ENCODE data around the gene DENND4B.
"Not testable (repeated sequence)": the region's sequence is repeated elsewhere in the genome, so short reads cannot be mapped to it uniquely, and the experiment has no call there.

Gene DENND4B

GRCh38 chr1:153895866-153896265, 50.7 kb downstream of the DENND4B start:
- H3K36me3 ChIP-seq (ENCODE audit: control insufficient read depth in 1 of 2, insufficient read depth in 2 of 2, low read length in 2 of 2); H3K4me1 ChIP-seq (ENCODE audit: control insufficient read depth in 1 of 2, insufficient read depth in 2 of 2, low read length in 2 of 2): not testable (repeated sequence)

GRCh38 chr1:153891042-153891441, 55.5 kb downstream of the DENND4B start:
- H3K4me1 ChIP-seq (ENCODE audit: control insufficient read depth in 1 of 2, insufficient read depth in 2 of 2, low read length in 2 of 2) = peaks cover 0 to 12% of the 10 kb centered on the region in 2 donors
- H3K27ac ChIP-seq (ENCODE audit: low read length); H3K4me3 ChIP-seq (ENCODE audit: low read depth in 1 of 2, low read length in 2 of 2); H3K27me3 ChIP-seq (ENCODE audit: low read depth, low read length); H3K9me3 ChIP-seq (ENCODE audit: control insufficient read depth in 1 of 2, low read length in 2 of 2); H3K36me3 ChIP-seq (ENCODE audit: control insufficient read depth in 1 of 2, insufficient read depth in 2 of 2, low read length in 2 of 2): not testable (repeated sequence)

More at GRCh38 chr1:153895866-153896265, 50.7 kb downstream of the DENND4B start:
- not testable (repeated sequence) for H3K9me3 ChIP-seq (ENCODE audit: control insufficient read depth in 1 of 2, low read length in 2 of 2); H3K27ac ChIP-seq (ENCODE audit: low read length); H3K4me3 ChIP-seq (ENCODE audit: low read depth in 1 of 2, low read length in 2 of 2); H3K27me3 ChIP-seq (ENCODE audit: low read depth, low read length)

- Histone ChIP-seq H3K27ac (ENCODE audit: low read length) (no peak overlapping the region), H3K4me3 (ENCODE audit: low read depth in 1 of 2, low read length in 2 of 2) (peak overlapping the region in 1 of 2 donors; percentile 4)
Observed at GRCh38 chr1:153888533-153888932, 58.0 kb downstream of the DENND4B start.

GRCh38 chr1:153886127-153886526, 60.4 kb downstream of the DENND4B start:
- no peak overlapping the region for H3K27ac ChIP-seq (ENCODE audit: low read length)
- no peak overlapping the region for H3K4me3 ChIP-seq (ENCODE audit: low read depth in 1 of 2, low read length in 2 of 2)
- H3K9me3 ChIP-seq (ENCODE audit: control insufficient read depth in 1 of 2, low read length in 2 of 2) = no peaks in the 10 kb centered on the region
- peaks cover 9 to 31% of the 10 kb centered on the region in 2 donors for H3K4me1 ChIP-seq (ENCODE audit: control insufficient read depth in 1 of 2, insufficient read depth in 2 of 2, low read length in 2 of 2)
- no peaks in the 10 kb centered on the region for H3K36me3 ChIP-seq (ENCODE audit: control insufficient read depth in 1 of 2, insufficient read depth in 2 of 2, low read length in 2 of 2)
- H3K27me3 ChIP-seq (ENCODE audit: low read depth, low read length) = no peaks in the 10 kb centered on the region

More at GRCh38 chr1:153888533-153888932, 58.0 kb downstream of the DENND4B start:
- peaks cover 0 to 12% of the 10 kb centered on the region in 2 donors for H3K4me1 ChIP-seq (ENCODE audit: control insufficient read depth in 1 of 2, insufficient read depth in 2 of 2, low read length in 2 of 2)
- no peaks in the 10 kb centered on the region for H3K27me3 ChIP-seq (ENCODE audit: low read depth, low read length)
- no peaks in the 10 kb centered on the region for H3K9me3 ChIP-seq (ENCODE audit: control insufficient read depth in 1 of 2, low read length in 2 of 2)
- H3K36me3 ChIP-seq (ENCODE audit: control insufficient read depth in 1 of 2, insufficient read depth in 2 of 2, low read length in 2 of 2) = no peaks in the 10 kb centered on the region

- Histone ChIP-seq H3K36me3 (ENCODE audit: control insufficient read depth in 1 of 2, insufficient read depth in 2 of 2, low read length in 2 of 2) (no peaks in the 10 kb centered on the region), H3K4me1 (ENCODE audit: control insufficient read depth in 1 of 2, insufficient read depth in 2 of 2, low read length in 2 of 2) (peaks cover 10 to 32% of the 10 kb centered on the region in 2 donors), H3K4me3 (ENCODE audit: low read depth in 1 of 2, low read length in 2 of 2) (no peak overlapping the region), H3K27ac (ENCODE audit: low read length) (no peak overlapping the region), H3K9me3 (ENCODE audit: control insufficient read depth in 1 of 2, low read length in 2 of 2) (no peaks in the 10 kb centered on the region), H3K27me3 (ENCODE audit: low read depth, low read length) (no peaks in the 10 kb centered on the region)
Observed at GRCh38 chr1:153883223-153883622, 63.3 kb downstream of the DENND4B start.

GRCh38 chr1:153882296-153882912, 64.1 kb downstream of the DENND4B start:
- H3K36me3 ChIP-seq (ENCODE audit: control insufficient read depth in 1 of 2, insufficient read depth in 2 of 2, low read length in 2 of 2) = no peaks in the 10 kb centered on the region
- no peak overlapping the region for H3K27ac ChIP-seq (ENCODE audit: low read length)
- no peak overlapping the region for H3K4me3 ChIP-seq (ENCODE audit: low read depth in 1 of 2, low read length in 2 of 2)
- peaks cover 10 to 29% of the 10 kb centered on the region in 2 donors for H3K4me1 ChIP-seq (ENCODE audit: control insufficient read depth in 1 of 2, insufficient read depth in 2 of 2, low read length in 2 of 2)
- H3K27me3 ChIP-seq (ENCODE audit: low read depth, low read length) = no peaks in the 10 kb centered on the region
- H3K9me3 ChIP-seq (ENCODE audit: control insufficient read depth in 1 of 2, low read length in 2 of 2) = no peaks in the 10 kb centered on the region

- peak overlapping the region; percentile 53 for H3K27ac ChIP-seq (ENCODE audit: low read length)
- no peaks in the 10 kb centered on the region for H3K36me3 ChIP-seq (ENCODE audit: control insufficient read depth in 1 of 2, insufficient read depth in 2 of 2, low read length in 2 of 2)
- no peaks in the 10 kb centered on the region for H3K27me3 ChIP-seq (ENCODE audit: low read depth, low read length)
- no peaks in the 10 kb centered on the region for H3K9me3 ChIP-seq (ENCODE audit: control insufficient read depth in 1 of 2, low read length in 2 of 2)
- peak overlapping the region; percentile 12 to 43 for H3K4me3 ChIP-seq (ENCODE audit: low read depth in 1 of 2, low read length in 2 of 2)
- peaks cover 10 to 29% of the 10 kb centered on the region in 2 donors for H3K4me1 ChIP-seq (ENCODE audit: control insufficient read depth in 1 of 2, insufficient read depth in 2 of 2, low read length in 2 of 2)
Observed at GRCh38 chr1:153881751-153882150, 64.8 kb downstream of the DENND4B start.

GRCh38 chr1:153880962-153881361, 65.6 kb downstream of the DENND4B start:
- Histone ChIP-seq H3K9me3 (ENCODE audit: control insufficient read depth in 1 of 2, low read length in 2 of 2) (no peaks in the 10 kb centered on the region), H3K4me3 (ENCODE audit: low read depth in 1 of 2, low read length in 2 of 2) (peak overlapping the region; percentile 12 to 43), H3K27ac (ENCODE audit: low read length) (peak overlapping the region; percentile 53), H3K27me3 (ENCODE audit: low read depth, low read length) (no peaks in the 10 kb centered on the region), H3K4me1 (ENCODE audit: control insufficient read depth in 1 of 2, insufficient read depth in 2 of 2, low read length in 2 of 2) (peaks cover 10 to 29% of the 10 kb centered on the region in 2 donors), H3K36me3 (ENCODE audit: control insufficient read depth in 1 of 2, insufficient read depth in 2 of 2, low read length in 2 of 2) (no peaks in the 10 kb centered on the region)

- Histone ChIP-seq H3K27me3 (ENCODE audit: low read depth, low read length) (no peaks in the 10 kb centered on the region), H3K27ac (ENCODE audit: low read length) (no peak overlapping the region), H3K4me1 (ENCODE audit: control insufficient read depth in 1 of 2, insufficient read depth in 2 of 2, low read length in 2 of 2) (peaks cover 10 to 29% of the 10 kb centered on the region in 2 donors)
Observed at GRCh38 chr1:153880024-153880423, 66.5 kb downstream of the DENND4B start.

More at GRCh38 chr1:153880024-153880423, 66.5 kb downstream of the DENND4B start:
- H3K4me3 ChIP-seq (ENCODE audit: low read depth in 1 of 2, low read length in 2 of 2) = no peak overlapping the region
- no peaks in the 10 kb centered on the region for H3K9me3 ChIP-seq (ENCODE audit: control insufficient read depth in 1 of 2, low read length in 2 of 2)
- no peaks in the 10 kb centered on the region for H3K36me3 ChIP-seq (ENCODE audit: control insufficient read depth in 1 of 2, insufficient read depth in 2 of 2, low read length in 2 of 2)
